Stimulated activated CD4-positive, alpha-beta T cell treated with anti-CD3 and anti-CD28 coated beads, Interleukin-4, amount 100 ng/mL, for 1 hour (primary cell): Measurements from ENCODE around the gene GOLGA6L9.
"Not testable (repeated sequence)": the region's sequence is repeated elsewhere in the genome, so short reads cannot be mapped to it uniquely, and the experiment has no call there.

Experiments
- DNase-seq: peaks from one replicate; pipeline ENCODE4 v3.0.0-alpha.2; 2020

The GOLGA6L9 gene, protein sequence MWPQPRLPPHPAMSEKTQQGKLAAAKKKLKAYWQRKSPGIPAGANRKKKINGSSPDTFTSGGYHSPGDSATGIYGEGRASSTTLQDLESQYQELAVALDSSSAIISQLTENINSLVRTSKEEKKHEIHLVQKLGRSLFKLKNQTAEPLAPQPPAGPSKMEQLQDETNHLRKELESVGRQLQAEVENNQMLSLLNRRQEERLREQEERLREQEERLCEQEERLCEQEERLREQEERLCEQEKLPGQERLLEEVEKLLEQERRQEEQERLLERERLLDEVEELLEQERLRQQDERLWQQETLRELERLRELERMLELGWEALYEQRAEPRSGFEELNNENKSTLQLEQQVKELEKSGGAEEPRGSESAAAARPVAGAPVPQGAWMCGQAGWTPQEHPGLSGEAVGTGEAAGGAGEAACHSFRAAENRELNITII

DNA sequence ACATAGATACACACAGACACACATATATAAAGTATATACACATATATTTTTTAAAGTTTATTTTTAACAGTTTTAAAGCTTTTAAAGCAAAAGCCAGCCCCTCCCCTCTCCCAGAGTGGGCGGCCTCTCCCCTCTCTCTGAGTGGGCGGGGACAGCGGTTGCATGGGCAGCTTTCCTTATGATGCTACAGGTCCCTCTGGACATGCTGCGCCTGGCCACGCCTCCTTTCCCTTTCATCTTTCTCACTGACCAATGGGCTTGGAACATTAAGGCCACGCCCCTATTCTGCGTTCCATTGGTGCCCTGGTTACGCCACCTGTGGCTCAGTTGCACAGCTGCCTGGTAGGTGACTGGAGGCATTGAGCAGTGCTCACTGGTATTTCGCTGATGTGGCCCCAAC is at the start of gene GOLGA6L9:
Gene GOLGA6L9 (plus strand): TSS at position 124 of the 400 bp plus-strand sequence. CDS start 264 bp downstream, at position 388.
- peak; percentile 1 for DNase-seq

DNA sequence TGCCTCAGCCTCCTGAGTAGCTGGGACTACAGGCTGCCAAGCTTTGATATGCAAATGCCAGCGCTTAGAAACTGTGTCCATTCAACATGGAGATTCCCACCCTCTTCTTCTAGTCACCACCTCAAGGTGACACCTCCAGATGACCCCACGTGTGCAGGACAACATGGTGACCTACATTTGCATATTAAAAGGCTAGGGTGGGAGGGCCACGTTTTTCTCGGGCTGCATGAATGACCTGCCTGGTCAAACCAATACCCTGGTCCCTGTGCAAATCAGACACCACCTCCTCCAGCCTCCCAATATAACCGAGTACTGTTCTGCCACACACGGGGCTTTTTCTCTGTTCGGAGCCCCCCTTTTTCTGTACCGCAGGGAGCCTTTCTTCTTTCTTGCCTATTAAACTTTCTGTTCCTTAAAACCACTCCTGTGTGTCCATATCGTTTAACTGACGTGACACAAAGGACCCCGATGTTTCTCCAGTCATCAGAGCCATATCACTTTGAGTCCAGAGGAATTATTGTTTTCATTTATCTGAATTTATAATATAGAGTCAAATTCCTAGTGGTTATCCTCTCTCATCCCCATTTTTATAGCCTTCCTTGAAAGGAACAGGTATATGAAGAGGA is 48.2 kb upstream of the GOLGA6L9 start:
- not testable (repeated sequence) for DNase-seq

DNA sequence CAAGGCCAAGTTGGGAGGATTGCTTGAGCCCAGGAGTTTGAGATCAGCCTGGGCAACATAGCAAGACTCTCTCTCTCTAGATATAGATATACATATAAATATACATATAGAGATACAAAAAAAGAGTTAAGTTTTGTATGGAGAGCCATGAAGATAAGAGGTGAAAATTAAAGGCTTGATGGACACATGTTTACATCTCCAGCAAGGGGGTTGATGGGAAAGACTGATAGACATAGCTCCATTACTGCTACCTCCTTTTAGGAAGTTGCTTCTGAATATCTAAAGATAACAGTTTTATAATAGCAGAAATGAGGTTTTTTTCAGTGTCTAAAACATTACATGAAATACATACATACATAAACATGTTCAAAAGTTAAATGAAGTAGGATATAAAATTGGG is 42.4 kb upstream of the GOLGA6L9 start:
- not testable (repeated sequence) for DNase-seq

DNA sequence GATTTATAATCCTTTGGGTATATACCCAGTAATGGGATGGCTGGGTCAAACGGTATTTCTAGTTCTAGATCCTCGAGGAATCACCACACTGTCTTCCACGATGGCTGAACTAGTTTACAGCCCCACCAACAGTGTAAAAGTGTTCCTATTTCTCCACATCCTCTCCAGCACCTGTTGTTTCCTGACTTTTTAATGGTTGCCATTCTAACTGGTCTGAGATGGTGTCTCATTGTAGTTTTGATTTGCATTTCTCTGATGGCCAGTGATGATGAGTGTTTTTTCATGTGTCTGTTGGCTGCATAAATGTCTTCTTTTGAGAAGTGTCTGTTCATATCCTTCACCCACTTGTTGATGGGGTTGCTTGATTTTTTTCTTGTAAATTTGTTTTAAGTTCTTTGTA is 39.5 kb upstream of the GOLGA6L9 start:
- not testable (repeated sequence) for DNase-seq

DNA sequence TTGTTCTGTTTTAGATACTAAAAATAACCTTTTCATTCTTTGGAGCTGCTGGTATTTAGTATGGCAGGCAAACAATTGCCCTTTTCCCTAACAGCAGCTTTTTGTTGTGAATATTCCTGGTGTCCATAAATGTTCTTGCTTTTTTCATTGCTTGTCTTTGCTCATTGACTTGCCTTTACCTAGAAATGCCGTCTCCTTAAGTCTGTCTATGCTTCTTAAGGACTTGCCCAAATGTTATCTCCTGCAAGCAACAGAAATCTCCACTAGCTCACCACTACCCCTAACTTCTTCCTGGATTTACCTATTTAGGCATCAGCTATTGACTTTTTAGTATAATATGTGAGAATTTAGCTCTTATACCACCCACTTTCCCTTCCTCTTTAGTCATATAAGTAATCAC is 37.5 kb upstream of the GOLGA6L9 start:
- DNase-seq: not testable (repeated sequence)

DNA sequence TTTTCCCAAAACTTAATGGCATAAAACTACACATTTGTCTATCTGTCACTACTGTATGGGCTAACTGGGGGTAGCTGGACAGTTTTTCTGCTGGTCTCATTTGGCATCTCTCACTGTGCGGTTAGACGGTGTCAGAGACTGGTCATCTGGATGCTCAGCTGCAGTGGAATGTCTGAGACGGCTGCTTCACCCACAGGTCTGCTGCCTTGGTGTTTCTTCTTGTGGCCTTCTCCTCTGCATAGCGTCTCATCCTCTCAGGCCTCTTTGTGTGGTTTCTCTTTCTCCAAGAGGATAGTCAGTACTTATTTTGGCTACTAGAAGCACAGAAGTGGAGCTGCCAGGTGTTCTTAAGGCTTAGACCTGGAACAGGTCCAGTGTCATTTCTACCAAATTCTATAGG is 35.9 kb upstream of the GOLGA6L9 start:
- no peak for DNase-seq

DNA sequence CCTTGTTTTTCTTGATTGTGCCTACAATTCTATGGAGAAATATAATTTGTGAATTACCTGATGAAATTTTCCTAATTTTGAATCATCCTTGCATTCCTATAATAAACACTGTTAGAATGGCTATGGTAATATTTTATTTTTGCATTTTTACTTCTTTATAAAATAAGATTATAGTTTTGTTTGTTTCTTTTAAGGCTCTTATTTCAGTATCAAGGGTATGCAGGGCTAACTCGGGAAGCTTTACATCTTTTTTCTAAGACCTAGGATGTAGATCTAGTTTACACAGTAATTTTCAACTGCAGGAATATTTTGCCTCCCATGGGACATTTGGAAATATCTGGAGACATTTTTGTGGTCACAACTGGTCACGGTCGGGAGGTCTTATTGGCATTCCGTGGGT is 33.8 kb upstream of the GOLGA6L9 start:
- DNase-seq: not testable (repeated sequence)

DNA sequence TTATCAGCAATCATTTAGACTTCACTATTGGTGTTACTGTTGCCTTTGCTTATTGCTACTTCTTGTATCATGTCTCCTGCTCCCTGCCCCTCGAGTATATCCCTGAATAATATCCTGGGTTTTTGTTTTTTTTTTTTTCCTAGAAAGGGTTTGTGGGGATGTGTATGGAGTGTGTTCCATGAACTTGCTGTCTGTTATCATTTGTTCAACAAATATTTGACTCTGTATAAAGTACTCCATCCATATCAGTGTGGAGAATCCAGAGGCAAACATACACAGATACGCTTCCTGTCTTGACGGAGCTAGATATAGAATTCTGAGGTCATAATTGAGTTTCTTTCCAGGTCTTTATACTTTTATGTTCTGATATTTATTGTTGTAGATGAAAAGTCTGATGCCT is 31.8 kb upstream of the GOLGA6L9 start:
- no peak for DNase-seq

DNA sequence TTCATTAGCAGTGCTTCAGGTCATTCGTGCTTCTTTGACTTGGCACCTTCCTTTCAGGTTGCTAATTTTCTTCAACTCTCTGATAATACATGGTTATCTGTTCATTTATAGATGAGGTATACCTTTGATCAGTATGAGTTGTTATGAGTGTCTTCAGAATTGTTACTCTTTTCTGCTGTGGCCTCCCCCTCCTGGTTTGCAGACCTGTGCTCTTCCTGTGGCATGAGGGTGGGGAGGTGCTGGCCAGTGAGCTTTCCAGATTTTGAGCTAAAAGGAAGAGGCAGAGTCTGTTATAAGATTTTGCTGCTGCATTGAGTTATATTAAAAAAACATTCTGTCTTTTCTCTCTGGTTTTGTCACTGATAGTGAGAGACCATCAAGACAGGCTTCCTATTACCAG is 30.8 kb upstream of the GOLGA6L9 start:
- DNase-seq: no peak

DNA sequence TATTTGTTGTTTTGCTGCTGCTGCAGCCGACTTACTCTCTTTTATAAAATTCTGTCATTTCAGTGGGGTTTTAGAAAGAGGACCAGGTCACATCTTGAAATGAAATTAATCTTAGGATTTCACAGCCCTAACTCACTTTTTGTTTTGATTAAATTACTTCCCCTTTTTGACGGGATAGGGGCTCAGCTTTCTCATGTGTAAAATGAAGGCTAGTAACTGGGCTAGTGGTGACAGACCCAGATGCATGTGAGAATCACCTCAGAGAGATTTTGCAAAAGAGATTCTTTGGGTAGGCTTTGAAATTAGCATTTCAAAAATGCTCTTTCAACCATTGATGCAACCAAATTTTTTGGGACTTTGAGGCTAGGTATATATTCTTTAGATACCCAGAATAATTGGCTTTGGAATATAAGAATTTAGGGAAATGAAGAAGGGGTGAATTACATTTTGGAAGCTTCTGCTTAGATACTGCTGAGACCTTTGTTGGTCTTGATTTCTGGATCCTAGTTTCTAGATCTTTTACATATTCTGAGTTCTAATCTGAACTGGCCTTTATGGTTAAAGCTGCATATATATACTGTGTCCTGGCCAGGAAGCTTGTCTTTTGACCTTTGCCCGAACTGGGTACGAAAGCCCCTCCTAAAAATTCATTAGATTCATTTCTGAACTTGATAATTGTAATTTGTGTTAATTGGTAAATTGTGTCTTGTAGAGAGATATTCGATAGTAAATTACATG is 30.1 kb upstream of the GOLGA6L9 start:
- not testable (repeated sequence) for DNase-seq

DNA sequence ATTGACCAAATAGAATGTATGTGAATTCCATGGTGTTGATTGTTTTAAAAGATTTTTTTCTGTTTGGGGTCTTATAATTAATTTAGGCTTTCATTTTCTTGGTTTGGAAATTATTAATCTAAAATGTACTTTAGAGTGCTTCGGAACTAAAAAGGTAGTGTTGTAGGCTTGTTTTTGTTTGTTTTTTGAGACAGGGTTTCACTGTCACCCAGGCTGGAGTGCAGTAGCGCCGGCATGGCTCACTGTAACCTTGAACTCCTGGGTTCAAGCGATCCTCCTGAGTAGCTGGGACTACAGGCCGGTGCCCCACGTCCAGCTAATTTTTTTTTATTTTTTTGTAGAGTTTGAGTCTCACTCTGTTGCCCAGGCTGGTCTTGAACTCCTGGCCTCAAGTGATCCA is 27.7 kb upstream of the GOLGA6L9 start:
- DNase-seq: not testable (repeated sequence)

DNA sequence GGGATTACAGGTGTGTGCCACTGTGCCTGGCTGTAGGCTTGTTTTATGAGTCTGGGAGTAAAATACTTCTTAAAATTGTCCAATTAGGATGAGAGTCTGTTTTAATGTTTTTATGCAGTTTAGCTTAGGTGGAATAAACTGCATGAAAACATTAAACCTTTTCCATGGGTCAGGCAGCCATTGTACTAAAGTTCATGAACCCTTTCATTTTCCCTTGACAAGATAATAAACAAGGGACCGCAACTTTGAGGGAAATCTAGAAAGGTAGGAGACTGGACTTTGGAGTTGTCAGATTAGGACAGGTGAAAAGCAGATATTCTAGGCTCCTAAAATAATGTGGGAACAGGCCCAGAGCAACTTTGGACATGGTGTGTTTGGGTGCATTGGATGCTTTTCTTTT is 27.3 kb upstream of the GOLGA6L9 start:
- DNase-seq: not testable (repeated sequence)

DNA sequence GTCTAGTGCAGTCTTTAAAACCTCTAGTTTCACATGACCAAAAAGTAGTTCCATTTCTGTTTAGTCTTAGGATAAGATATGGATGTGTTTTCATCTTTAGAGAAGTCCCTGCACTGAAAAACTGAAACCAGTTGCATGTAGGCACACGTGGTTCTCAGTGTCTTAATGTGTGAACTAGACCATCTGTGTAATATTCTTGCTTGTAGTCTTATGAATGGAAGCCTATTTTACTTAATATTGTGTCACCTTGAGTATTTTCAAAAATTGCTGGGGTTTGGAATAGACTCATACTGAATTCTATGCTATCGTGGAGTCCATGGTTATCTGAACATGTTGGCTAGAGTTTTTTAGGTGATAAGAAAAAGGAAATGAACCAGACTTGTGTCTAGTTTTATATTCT is 23.4 kb upstream of the GOLGA6L9 start:
- not testable (repeated sequence) for DNase-seq

DNA sequence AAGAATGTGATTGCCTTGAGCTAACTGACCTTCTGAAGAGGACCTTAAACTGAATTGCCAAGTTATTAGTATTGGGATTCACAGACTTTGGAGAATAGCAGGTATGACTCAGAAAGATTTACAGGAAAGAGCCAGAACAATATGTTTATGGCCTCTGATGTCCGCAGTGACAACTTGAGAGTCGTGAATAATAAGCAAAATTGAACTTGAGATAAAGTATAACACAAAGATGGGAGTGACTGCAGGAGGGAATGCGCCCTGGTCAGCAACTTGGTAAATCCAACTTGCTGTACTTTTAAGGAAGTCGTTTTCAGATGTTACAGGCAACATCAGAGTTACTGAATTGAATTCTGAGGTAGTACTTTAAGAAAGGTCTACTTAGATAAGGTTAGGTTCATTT is 19.3 kb upstream of the GOLGA6L9 start:
- not testable (repeated sequence) for DNase-seq

DNA sequence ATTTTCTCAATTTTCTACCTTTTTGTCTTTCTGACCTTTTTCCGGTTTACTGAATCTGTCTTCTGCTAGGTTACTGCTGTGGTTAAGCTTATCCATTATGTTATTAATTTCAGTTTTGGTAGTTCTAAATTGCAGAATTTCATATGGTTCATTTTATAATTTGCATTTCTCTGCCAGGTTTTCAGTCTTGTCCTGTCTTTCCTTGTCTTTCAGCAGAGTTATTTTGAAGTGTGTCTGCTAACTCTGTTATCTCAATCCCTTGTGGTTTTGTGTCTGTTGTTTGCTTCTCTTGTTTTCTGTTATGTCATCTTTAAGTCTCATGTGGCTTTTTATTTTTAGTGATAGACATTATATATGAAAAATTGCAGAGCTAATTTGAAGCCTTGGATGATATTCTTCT is 18.0 kb upstream of the GOLGA6L9 start:
- not testable (repeated sequence) for DNase-seq

DNA sequence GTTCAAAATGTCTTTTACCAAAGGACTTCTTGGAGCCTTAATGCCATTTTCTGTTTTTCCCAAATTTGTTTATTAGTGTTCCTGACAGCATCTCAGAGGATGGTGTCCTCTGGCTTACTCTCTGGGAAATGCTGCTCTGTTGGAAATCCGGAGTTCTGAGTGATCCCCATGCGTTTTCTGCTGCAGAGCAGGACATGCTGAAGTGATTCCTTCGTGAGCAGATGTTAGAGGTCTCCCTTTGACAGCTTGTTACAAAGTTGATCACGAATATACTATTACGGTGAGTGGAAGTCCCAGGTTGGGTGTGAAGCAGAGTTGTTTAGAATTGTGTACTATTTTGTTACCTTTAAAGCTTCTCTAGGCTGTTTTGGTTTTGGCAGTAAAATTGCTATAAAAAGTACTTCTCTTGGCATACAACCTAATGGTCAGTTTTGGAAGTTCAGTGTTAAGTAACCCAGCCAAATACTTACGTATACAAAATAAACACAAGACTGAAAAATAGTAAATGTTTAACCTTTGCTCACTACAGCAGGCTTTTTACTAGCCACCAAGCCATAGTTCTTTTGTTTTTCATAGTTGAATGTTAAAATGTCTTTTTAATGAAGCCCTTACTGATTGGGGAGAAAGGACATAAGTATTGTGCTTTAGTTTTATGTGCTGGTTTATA is 15.0 kb upstream of the GOLGA6L9 start:
- DNase-seq: not testable (repeated sequence)

DNA sequence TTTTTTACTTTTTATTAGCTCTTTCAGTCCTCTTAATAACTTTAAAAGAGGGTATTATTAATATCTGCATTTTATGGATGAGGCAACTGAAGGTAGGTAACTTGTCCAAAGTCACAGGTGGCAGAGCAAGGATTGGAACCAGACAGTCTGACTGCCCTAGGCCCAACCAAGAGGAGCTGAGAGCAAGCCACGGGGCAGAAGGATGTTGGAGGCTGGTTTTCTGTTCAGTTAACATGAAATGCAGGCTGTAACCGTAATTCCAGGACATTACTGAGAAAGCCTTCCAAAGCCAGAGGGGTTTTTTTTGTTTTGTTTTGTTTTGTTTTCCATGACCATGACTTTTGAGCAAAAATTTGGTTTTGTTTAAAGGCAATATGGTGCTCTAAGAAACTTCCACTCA is 9.1 kb upstream of the GOLGA6L9 start:
- DNase-seq: not testable (repeated sequence)

DNA sequence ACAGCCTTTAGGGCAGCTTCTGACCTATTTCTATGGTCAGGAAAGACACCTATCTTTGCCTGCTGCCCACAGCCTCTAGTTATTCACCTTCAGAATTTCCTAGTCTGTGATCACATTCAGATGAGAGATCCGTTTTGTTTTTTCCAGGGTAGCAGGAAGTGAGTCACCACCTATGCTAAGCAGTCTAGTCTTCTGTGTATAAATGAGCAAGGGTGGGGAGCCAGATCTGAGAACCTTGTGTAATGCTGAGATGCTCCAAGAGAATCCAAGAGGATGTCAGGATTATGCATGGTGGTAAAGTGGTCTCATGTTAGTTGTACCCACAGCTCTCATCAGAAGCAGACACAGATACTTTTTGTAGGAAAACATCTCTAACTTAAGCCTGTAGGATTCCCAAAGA is 8.7 kb upstream of the GOLGA6L9 start:
- not testable (repeated sequence) for DNase-seq

DNA sequence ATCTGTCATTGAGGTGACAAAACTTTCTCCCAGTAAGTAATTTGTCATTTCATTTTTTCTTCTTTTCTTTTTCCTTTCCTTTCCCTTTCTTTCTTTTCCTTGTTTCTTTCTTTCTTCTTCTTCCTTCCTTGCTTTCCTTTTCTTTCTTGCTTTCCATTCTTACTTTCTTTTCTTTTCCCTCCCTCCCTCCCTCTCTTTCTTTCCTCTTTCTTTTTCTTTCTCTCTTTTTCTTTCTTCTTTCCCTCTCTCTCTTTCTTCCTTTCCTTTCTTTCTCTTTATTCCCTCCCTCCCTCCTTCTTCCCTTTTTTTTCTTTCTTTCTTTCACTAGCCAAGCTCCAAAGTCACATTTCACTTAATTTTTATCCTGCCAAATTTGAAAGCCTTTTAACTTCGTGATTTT is 2.5 kb upstream of the GOLGA6L9 start:
- DNase-seq: not testable (repeated sequence)

DNA sequence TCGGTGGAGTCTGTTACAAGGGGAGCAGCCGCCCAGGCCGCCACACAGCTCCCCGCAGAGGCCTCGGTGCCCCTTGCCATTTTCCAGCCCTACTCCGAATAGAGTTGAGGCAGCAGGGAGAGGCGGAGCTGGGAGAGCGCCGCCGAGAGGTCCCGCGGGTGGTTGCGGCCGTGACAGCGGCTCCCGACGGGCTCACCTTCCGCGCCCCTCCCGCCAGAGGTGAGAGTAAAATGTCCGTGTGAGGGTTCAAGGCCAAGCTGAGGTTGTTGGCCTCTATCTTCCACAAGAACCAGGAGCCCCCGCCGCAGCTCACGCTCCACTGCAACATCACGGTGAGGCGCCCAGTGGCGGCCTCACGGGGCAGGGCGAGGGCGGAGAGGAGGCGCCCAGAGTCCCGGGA is 15.8 kb downstream of the GOLGA6L9 start:
- DNase-seq: peak; percentile 14

DNA sequence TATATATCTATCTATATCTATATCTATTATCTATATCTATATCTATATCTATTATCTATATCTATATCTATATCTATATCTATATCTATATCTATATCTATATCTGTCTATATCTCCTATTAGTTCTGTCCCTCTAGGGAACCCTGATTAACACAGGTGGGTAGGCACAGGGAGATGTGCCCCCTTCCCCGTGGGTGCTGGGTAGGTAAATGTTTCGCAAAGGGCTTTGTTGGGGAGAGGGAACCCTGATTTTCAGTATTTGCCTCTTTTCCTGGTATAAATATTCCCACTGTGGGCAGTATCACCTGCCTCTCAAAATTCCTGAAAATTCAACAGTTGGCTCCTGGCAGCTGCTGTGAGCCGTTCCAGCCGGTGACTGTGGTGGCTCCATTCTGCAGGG is 27.7 kb downstream of the GOLGA6L9 start:
- not testable (repeated sequence) for DNase-seq

DNA sequence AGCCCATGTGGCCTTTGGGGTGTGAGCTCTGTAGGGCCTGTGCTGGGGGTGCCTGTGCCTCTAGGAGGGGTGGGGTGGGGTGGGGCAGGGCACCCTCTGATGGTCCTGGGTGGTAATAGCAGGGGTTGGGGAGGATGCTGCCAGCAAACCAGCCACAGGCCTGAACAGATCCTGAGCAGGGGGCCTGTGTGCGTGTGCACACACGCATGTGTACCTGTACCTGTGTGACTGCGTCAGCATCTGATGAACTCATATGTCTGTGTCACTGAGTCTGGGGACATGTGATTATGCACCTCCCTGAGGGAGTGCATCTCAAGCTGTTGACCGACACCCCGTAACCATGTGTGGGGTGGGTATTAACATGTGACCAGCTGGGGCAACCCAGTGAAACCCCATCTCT is 36.0 kb downstream of the GOLGA6L9 start:
- not testable (repeated sequence) for DNase-seq

DNA sequence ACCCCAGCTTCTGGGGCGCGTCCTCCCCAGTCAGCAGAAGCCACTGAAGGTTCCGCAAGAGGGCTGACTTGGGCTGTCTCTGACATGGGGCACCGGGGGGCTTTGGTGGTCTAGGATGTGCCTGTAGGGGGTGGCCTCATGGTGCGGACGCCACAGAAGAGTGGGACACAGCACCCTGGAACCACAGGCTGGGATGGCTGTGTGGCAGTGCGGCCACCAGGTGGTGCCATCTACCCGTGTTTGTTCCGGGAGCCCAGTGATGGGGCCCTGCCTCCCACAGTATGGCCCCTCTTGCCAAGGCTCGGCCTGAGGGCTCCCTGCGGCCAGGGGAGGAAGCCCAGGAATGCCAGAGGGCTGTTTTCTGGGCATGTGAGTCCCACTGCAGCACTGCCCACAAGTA is 38.6 kb downstream of the GOLGA6L9 start:
- DNase-seq: not testable (repeated sequence)
